ENCODE data around the gene SPATA16. TPM values are rescaled to one million over a fixed set of nuclear protein-coding genes. Genes with fewer than 3 reads are reported as not detected.

The SPATA16 gene
- total RNA-seq, 2 experiments from 2014 or later = not detected

DNA sequence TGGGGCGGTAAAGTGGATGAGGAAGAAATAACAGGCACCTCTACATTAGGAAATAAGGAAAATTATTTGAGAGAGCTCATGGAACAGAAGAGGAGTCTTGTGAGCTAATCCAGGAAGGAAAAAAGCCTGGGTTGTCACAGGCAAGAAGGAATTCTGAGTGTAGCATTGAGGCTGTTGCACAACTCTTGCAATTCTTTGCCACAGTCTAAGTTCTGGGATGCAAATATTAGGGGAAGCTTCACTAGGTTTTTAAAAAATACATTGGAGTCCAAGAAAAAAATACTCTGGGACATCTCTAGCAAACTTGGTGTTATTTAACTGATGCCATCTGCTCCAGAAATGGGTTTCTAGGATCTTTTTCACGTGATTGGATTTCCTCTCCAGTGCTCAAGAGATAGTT, 122.3 kb downstream of the SPATA16 start:
- no peak for DNase-seq
- Mint-ChIP-seq H3K4me1 (ENCODE audit: low read depth) (no peaks in the 10 kb centered on the region), H3K4me3 (no peak overlapping the region), H3K27ac (no peak overlapping the region), H3K9me3 (ENCODE audit: insufficient read depth) (no peaks in the 10 kb centered on the region), H3K36me3 (ENCODE audit: low read depth) (no peaks in the 10 kb centered on the region), H3K27me3 (ENCODE audit: low read depth) (no peaks in the 10 kb centered on the region)
- no peak for ATAC-seq
- CTCF ChIA-PET = no interaction called here
- POLR2A ChIA-PET = no interaction called here

DNA sequence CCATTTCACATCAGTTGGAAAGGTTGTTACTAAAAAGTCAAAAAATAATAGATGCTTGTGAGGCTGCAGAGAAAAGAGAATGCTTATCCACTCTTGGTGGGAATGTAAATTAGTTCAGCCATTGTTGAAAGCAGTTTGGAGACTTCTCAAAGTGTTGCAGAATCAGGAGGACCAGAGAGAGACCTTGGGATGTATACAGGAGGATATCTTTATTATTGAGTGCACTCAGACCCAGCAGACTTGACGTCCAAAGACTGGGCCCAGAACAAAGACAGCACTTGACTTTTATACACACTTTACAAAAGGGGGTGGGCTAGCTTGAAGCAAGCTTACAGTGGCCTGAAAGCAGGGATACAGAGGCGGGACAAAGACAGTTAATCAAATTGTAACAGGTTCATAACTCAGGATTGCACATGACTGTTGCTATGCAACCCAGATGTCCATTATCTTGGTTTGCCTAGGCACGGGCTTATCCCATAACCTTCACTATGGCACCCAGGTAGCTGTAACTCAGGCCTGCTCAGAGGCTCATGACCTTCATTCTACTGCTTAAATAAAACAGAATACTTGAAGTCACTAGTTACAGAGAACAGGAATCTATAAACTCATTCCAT, 127.7 kb downstream of the SPATA16 start:
- no peak overlapping the region for H3K27ac Mint-ChIP-seq
- CTCF ChIA-PET = no interaction called here
- DNase-seq (no peak), ATAC-seq (no peak)
- H3K27me3 Mint-ChIP-seq (ENCODE audit: low read depth) = no peaks in the 10 kb centered on the region
- H3K9me3 Mint-ChIP-seq (ENCODE audit: insufficient read depth) = no peaks in the 10 kb centered on the region
- no peaks in the 10 kb centered on the region for H3K4me1 Mint-ChIP-seq (ENCODE audit: low read depth)
- H3K36me3 Mint-ChIP-seq (ENCODE audit: low read depth) = no peaks in the 10 kb centered on the region
- H3K4me3 Mint-ChIP-seq = no peak overlapping the region
- POLR2A ChIA-PET = no interaction called here

- Mint-ChIP-seq H3K4me1 (ENCODE audit: low read depth) (no peaks in the 10 kb centered on the region), H3K4me3 (no peak overlapping the region), H3K27me3 (ENCODE audit: low read depth) (no peaks in the 10 kb centered on the region), H3K27ac (no peak overlapping the region), H3K9me3 (ENCODE audit: insufficient read depth) (no peaks in the 10 kb centered on the region), H3K36me3 (ENCODE audit: low read depth) (no peaks in the 10 kb centered on the region)
- ChIA-PET CTCF (no interaction called here), POLR2A (no interaction called here)
- ATAC-seq (no peak), DNase-seq (no peak)
These were observed 131.6 kb downstream of the SPATA16 start for GRCh38 chr3:173009410-173009809.

- ChIA-PET POLR2A (no interaction called here), CTCF (no interaction called here)
- DNase-seq (no peak), ATAC-seq (no peak)
- H3K27me3 Mint-ChIP-seq (ENCODE audit: low read depth) = no peaks in the 10 kb centered on the region
- no peak overlapping the region for H3K27ac Mint-ChIP-seq
- H3K9me3 Mint-ChIP-seq (ENCODE audit: insufficient read depth) = no peaks in the 10 kb centered on the region
- H3K4me1 Mint-ChIP-seq (ENCODE audit: low read depth) = no peaks in the 10 kb centered on the region
- H3K4me3 Mint-ChIP-seq = no peak overlapping the region
- H3K36me3 Mint-ChIP-seq (ENCODE audit: low read depth) = no peaks in the 10 kb centered on the region
These were observed 132.1 kb downstream of the SPATA16 start for GRCh38 chr3:173008978-173009377.

DNA sequence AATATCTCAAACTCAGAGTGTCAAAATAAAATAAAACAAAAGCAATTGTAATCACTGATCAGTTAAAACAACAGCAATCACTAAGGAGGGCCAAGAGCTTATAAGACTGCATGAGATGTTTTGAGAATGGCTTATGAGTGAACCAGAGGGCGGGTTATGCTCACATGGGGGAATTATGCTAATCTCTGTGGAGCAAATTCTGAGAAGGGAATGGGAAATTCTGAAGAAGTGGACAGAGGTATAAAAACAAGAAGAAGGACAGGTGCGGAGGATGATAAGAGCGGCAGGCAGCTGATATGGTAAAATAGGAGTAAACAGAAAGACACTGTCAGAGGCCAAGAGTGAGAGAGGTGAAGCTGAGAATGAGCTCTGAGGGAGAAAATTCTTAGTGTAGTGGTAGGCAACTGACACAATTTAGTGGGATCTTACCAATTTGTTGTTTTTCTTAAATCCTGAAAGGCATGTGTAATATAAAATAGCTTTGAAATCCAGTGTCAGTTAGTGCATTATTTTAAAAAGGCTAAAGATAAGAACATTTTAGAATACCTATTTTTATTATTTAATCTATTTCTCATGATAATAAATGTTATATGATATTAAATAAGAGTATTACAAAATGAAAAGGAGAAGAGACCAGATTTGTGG, 133.8 kb downstream of the SPATA16 start:
- DNase-seq (no peak), ATAC-seq (no peak)
- Mint-ChIP-seq H3K27me3 (ENCODE audit: low read depth) (no peaks in the 10 kb centered on the region), H3K4me3 (no peak overlapping the region), H3K36me3 (ENCODE audit: low read depth) (no peaks in the 10 kb centered on the region), H3K4me1 (ENCODE audit: low read depth) (no peaks in the 10 kb centered on the region), H3K9me3 (ENCODE audit: insufficient read depth) (no peaks in the 10 kb centered on the region), H3K27ac (no peak overlapping the region)
- ChIA-PET CTCF (no interaction called here), POLR2A (no interaction called here)

DNA sequence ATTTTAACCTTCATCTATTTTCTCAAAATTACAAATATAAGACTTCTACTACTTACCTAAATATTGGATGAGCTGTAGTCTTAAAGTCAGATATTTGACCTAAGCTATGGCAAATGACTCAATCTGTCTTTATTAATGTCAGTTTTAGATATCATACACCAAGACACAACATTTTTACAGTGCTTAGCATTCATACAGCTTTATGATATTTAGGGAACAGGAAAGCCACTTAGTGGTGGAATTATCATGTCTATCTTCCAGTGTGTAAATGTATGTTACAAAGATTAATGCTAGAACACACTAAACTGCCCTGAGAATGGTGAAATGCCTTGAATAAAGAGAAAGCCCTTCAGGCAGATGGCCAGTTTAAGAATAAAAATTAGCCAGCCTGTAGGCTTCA, 135.0 kb downstream of the SPATA16 start:
- Mint-ChIP-seq H3K36me3 (ENCODE audit: low read depth) (no peaks in the 10 kb centered on the region), H3K9me3 (ENCODE audit: insufficient read depth) (no peaks in the 10 kb centered on the region), H3K4me3 (no peak overlapping the region), H3K27ac (no peak overlapping the region), H3K27me3 (ENCODE audit: low read depth) (no peaks in the 10 kb centered on the region), H3K4me1 (ENCODE audit: low read depth) (no peaks in the 10 kb centered on the region)
- ATAC-seq (no peak), DNase-seq (no peak)
- ChIA-PET POLR2A (no interaction called here), CTCF (no interaction called here)

DNA sequence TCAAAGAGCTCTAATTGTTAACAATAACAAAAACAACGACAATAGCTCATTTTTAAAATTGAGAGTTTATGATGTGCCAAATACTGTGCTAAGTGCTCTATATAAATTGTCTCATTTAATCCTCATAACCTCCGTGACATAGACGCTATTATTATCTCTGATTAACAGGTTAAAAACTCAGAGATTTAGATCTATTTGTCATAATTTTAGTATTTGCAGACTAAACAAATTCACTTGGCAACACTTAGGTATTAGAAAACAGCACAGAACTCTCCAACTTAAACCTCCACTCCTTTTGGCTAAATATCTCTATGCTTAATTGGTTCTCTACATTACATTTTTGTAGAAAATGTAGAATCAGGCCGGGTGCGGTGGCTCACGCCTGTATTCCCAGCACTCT, 136.4 kb downstream of the SPATA16 start:
- H3K4me3 Mint-ChIP-seq = no peak overlapping the region
- no peak overlapping the region for H3K27ac Mint-ChIP-seq
- no peak for ATAC-seq
- DNase-seq = no peak
- H3K36me3 Mint-ChIP-seq (ENCODE audit: low read depth) = no peaks in the 10 kb centered on the region
- H3K27me3 Mint-ChIP-seq (ENCODE audit: low read depth) = no peaks in the 10 kb centered on the region
- H3K9me3 Mint-ChIP-seq (ENCODE audit: insufficient read depth) = no peaks in the 10 kb centered on the region
- ChIA-PET POLR2A (no interaction called here), CTCF (no interaction called here)
- no peaks in the 10 kb centered on the region for H3K4me1 Mint-ChIP-seq (ENCODE audit: low read depth)

DNA sequence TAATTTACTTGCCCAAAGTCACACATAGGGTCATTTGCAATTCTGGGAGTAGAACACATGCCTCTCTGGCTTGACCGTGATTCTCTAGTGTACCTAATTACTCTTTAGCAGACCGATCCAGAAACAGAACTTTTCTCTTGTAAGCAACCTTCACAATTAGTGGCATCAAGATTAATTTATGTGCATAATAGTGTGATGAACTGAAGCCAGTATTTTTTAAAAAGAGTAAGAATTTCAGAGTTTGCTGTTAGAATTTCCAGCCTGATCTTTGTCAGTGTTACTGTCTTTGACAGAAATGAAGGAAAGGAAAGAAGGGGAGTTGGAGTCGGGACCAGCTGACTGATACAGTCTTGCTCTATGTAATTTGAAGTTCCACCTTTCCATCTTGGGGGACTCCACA, 137.1 kb downstream of the SPATA16 start:
- CTCF ChIA-PET = no interaction called here
- H3K36me3 Mint-ChIP-seq (ENCODE audit: low read depth) = no peaks in the 10 kb centered on the region
- H3K9me3 Mint-ChIP-seq (ENCODE audit: insufficient read depth) = no peaks in the 10 kb centered on the region
- POLR2A ChIA-PET = interaction anchor here (0.6 kb wide), 1 partner anchor 130 kb away, joined by 4 read pairs; no protein-coding TSS in a partner anchor
- no peaks in the 10 kb centered on the region for H3K27me3 Mint-ChIP-seq (ENCODE audit: low read depth)
- no peak overlapping the region for H3K4me3 Mint-ChIP-seq
- no peak for DNase-seq
- no peaks in the 10 kb centered on the region for H3K4me1 Mint-ChIP-seq (ENCODE audit: low read depth)
- no peak for ATAC-seq
- H3K27ac Mint-ChIP-seq = no peak overlapping the region

DNA sequence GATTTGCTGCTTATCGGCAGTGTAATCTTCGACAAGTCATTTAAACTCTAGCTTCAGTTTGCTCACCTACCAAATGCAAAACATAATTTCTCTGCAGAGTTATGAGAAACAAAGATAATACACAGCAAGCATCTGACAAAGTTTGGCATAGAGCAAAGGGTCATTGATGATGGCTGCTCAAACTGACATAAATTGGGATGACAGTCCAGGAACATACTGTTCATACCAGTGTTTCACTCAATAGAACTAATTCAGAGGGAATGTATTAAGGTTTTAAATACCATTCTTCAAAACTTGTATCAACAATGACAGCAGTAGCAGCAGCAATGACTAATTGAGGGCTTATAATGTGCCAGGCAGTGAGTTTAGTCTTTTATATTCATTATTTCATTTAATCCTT, 137.6 kb downstream of the SPATA16 start:
- Mint-ChIP-seq H3K36me3 (ENCODE audit: low read depth) (no peaks in the 10 kb centered on the region), H3K4me3 (no peak overlapping the region), H3K9me3 (ENCODE audit: insufficient read depth) (no peaks in the 10 kb centered on the region), H3K27me3 (ENCODE audit: low read depth) (no peaks in the 10 kb centered on the region), H3K4me1 (ENCODE audit: low read depth) (no peaks in the 10 kb centered on the region), H3K27ac (no peak overlapping the region)
- CTCF ChIA-PET = no interaction called here
- DNase-seq = no peak
- no peak for ATAC-seq
- POLR2A ChIA-PET = interaction anchor here (0.6 kb wide), 1 partner anchor 131 kb away, joined by 4 read pairs; no protein-coding TSS in a partner anchor

DNA sequence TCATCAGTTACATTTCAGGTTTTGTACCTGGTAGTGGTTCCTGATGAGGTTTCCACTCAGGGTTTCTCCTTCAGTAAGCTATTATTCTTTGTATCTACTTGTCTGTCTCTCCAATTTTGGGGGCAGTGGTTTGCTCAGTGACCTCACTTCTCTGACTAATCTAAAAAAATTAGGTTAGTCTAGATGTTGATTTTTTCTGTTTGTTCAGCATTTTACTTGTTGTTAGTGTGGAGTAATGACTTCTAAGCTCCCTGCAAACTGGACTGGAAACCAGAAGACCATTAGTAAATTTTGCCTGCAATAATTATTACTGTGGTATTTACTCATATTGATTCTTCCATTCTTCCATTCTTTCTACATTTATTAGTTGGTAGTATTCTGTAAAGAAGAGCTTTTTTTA, 139.4 kb downstream of the SPATA16 start:
- H3K36me3 Mint-ChIP-seq (ENCODE audit: low read depth) = no peaks in the 10 kb centered on the region
- DNase-seq (no peak), ATAC-seq (no peak)
- POLR2A ChIA-PET = no interaction called here
- no peaks in the 10 kb centered on the region for H3K4me1 Mint-ChIP-seq (ENCODE audit: low read depth)
- no peaks in the 10 kb centered on the region for H3K9me3 Mint-ChIP-seq (ENCODE audit: insufficient read depth)
- CTCF ChIA-PET = no interaction called here
- H3K27me3 Mint-ChIP-seq (ENCODE audit: low read depth) = no peaks in the 10 kb centered on the region
- H3K27ac Mint-ChIP-seq = no peak overlapping the region
- H3K4me3 Mint-ChIP-seq = no peak overlapping the region

DNA sequence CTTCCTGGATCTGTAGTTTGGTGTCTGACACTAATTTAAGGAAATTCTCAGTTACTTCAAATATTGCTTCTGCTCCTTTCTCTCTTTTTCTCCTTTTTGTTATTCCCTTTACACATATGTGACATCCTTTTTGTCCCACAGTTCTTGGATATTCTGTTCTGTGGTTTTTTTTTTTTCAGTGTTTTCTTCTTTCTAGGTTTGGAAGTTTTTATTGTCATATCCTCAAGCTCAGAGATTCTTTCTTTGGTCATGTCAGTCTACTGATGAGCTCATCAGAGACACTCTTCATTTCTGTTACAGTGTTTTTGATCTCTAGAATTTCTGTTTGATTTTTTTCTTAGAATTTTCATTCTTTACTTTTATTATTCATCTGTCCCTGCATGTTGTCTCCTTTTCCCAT, 140.5 kb downstream of the SPATA16 start:
- no peak overlapping the region for H3K27ac Mint-ChIP-seq
- POLR2A ChIA-PET = no interaction called here
- no peaks in the 10 kb centered on the region for H3K36me3 Mint-ChIP-seq (ENCODE audit: low read depth)

DNA sequence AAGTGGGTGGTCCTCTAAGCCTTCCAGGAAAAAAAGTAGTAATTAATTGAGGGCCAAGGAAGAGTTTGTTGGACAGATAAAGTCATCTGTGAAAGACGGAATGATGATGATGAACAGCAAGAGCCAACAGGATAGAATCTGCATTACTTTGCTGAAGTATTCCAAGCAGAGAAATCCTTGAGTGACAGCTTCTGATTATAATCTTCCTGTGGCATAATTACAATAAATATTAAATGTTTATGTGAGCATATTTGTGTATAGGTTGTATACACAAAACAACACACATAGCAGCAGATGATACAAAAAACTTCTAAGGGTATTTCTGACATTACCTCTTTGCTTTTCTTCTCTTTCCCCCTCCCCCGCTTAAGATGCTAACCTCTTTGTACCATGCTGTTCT, 147.6 kb downstream of the SPATA16 start:
- ATAC-seq (no peak), DNase-seq (no peak)
- no peak overlapping the region for H3K27ac Mint-ChIP-seq
- ChIA-PET POLR2A (no interaction called here), CTCF (no interaction called here)
- H3K36me3 Mint-ChIP-seq (ENCODE audit: low read depth) = no peaks in the 10 kb centered on the region
- no peaks in the 10 kb centered on the region for H3K9me3 Mint-ChIP-seq (ENCODE audit: insufficient read depth)
- no peaks in the 10 kb centered on the region for H3K27me3 Mint-ChIP-seq (ENCODE audit: low read depth)
- H3K4me1 Mint-ChIP-seq (ENCODE audit: low read depth) = no peaks in the 10 kb centered on the region
- H3K4me3 Mint-ChIP-seq = no peak overlapping the region

More for the DNA sequence above, 140.5 kb downstream of the SPATA16 start:
- no peak overlapping the region for H3K4me3 Mint-ChIP-seq
- no peaks in the 10 kb centered on the region for H3K9me3 Mint-ChIP-seq (ENCODE audit: insufficient read depth)
- ATAC-seq (no peak), DNase-seq (no peak)
- no peaks in the 10 kb centered on the region for H3K4me1 Mint-ChIP-seq (ENCODE audit: low read depth)
- H3K27me3 Mint-ChIP-seq (ENCODE audit: low read depth) = no peaks in the 10 kb centered on the region
- CTCF ChIA-PET = no interaction called here

DNA sequence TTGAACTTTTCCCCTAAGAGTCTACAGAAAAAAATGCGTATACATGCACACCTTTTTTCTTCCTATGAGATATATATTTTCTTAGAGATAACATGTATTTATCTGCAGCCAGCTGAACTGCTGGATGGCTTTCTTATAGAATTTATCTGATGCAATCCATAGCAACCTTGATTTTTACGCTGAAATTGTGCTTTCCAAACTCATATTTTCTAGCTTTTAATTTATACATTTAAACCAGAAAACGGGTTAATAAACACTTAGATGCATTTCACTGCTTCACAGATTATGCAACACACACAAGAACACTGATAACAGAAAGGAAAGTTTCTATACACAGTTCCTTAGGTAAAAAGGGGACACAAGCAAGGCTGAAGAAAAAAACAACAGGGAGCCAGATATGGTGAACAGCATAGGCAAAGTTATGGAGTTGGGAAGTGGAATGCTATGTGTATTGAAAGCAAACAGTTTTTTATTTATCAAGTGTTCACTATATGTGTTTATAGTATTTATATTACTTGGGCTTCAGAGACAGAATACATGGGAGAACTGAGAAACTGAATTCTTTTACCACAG, 149.5 kb downstream of the SPATA16 start:
- no peak overlapping the region for H3K4me3 Mint-ChIP-seq
- ChIA-PET CTCF (no interaction called here), POLR2A (no interaction called here)
- no peaks in the 10 kb centered on the region for H3K9me3 Mint-ChIP-seq (ENCODE audit: insufficient read depth)
- H3K4me1 Mint-ChIP-seq (ENCODE audit: low read depth) = no peaks in the 10 kb centered on the region
- H3K27ac Mint-ChIP-seq = no peak overlapping the region
- H3K27me3 Mint-ChIP-seq (ENCODE audit: low read depth) = no peaks in the 10 kb centered on the region
- H3K36me3 Mint-ChIP-seq (ENCODE audit: low read depth) = no peaks in the 10 kb centered on the region
- ATAC-seq = no peak
- DNase-seq = no peak
